Panc1 (cell line): ENCODE data around the gene IRS4. TPM values are rescaled to one million over a fixed set of nuclear protein-coding genes. Genes with fewer than 3 reads are reported as not detected.

Source experiments
- ATAC-seq: fragments of 200-7000 bp; cut with Tn5 transposase; 2 replicates; pipeline ENCODE4 v1.9.1; 2020; ENCODE audit warnings: mild to moderate bottlenecking, moderate library complexity
- BruUV-seq: library from RNA; stranded (reverse); fragments of 400-500 nt; replicated peaks from 2 replicates; lab custom pipeline; 2021; lab: Mats Ljungman, UMichigan
- CTCF ChIA-PET: fragments of 300-600 bp; sonication (Branson Sonifier 250); formaldehyde crosslinking; loops from one replicate; lab custom pipeline; 2022; ENCODE audit warnings: antibody characterized with exemption; lab: Charles Lee
- POLR2A ChIA-PET: fragments of 300-600 bp; sonication (Branson Sonifier 250); formaldehyde crosslinking; loops from one replicate; lab custom pipeline; 2022; ENCODE audit warnings: antibody characterized with exemption; lab: Charles Lee
- DNase-seq: peaks from one replicate; pipeline ENCODE4 v3.0.0-alpha.2; 2010; ENCODE audit warnings: low read depth, low spot score
- H3K27ac ChIP-seq: 2 replicates; pipeline ENCODE4 v1.5.1; 2011; ENCODE audit warnings: mild to moderate bottlenecking, low read length, inconsistent platforms
- H3K27me3 ChIP-seq: fragments of 200-500 bp; sonication (Bioruptor generic); 2 replicates; pipeline ENCODE4 v1.6.0; 2014; ENCODE audit warnings: low read length, inconsistent platforms; ENCODE audit not compliant: control insufficient read depth, insufficient read depth
- H3K36me3 ChIP-seq: fragments of 200-500 bp; sonication (Bioruptor generic); 2 replicates; pipeline ENCODE4 v1.5.1; 2014; ENCODE audit warnings: inconsistent platforms, mild to moderate bottlenecking, low read length, moderate library complexity; ENCODE audit not compliant: control insufficient read depth, insufficient read depth
- H3K4me1 ChIP-seq: 2 replicates; pipeline ENCODE4 v1.5.1; 2011; ENCODE audit warnings: inconsistent platforms, mild to moderate bottlenecking, low read length, moderate library complexity; ENCODE audit not compliant: control insufficient read depth, insufficient read depth
- H3K4me3 ChIP-seq, 2 experiments: 2 replicates each; pipeline ENCODE4 v1.5.1; 2011 to 2012; ENCODE audit warnings: low read depth in 2 of 2, low read length in 2 of 2, mild to moderate bottlenecking in 2 of 2, inconsistent platforms in 1 of 2, moderate library complexity in 1 of 2
- H3K9me3 ChIP-seq: fragments of 200-500 bp; sonication (Bioruptor generic); 2 replicates; pipeline ENCODE4 v1.5.1; 2014; ENCODE audit warnings: low read depth, mild to moderate bottlenecking, inconsistent platforms, low read length, moderate library complexity; ENCODE audit not compliant: control insufficient read depth, insufficient read depth
- CTCF ChIP-seq: fragments of 450-650 bp; IDR thresholded peaks from 2 replicates; pipeline ENCODE4 v1.5.1; 2017; ENCODE audit warnings: mild to moderate bottlenecking
- POLR2AphosphoS5 ChIP-seq: IDR thresholded peaks from 2 replicates; pipeline ENCODE4 v1.6.1; 2012; ENCODE audit warnings: mild to moderate bottlenecking, low read depth, low read length, moderate library complexity
- SIN3A ChIP-seq: IDR thresholded peaks from 2 replicates; pipeline ENCODE4 v1.6.1; 2012; ENCODE audit warnings: low read depth, mild to moderate bottlenecking, low read length, moderate library complexity, borderline replicate concordance; ENCODE audit not compliant: insufficient read depth
- TCF7L2 ChIP-seq: IDR thresholded peaks from 2 replicates; pipeline ENCODE4 v1.6.1; 2011; ENCODE audit warnings: mild to moderate bottlenecking, low read depth, low read length, inconsistent platforms
- in situ Hi-C: cut with HindIII; loops from 2 replicates; pipeline ENCODE4 v1.10.0; 2016; ENCODE audit warnings: low sequenced_read_pairs, low pct_unique_long_range_greater_than_20kb
- intact Hi-C: fragments of 100-400 bp; cut with micrococcal nuclease; formaldehyde crosslinking; loops from one replicate; pipeline ENCODE4 v1.10.0; 2022; ENCODE audit not compliant: unreplicated experiment
- total RNA-seq: library from RNA; stranded (reverse); gene quantifications from one replicate; pipeline ENCODE4 v1.2.1, GENCODE V29; 2021; ENCODE audit not compliant: unreplicated experiment
- TF ChIP-seq, protein P1 (sequence below), 2 experiments: IDR thresholded peaks; 2 replicates each; pipeline ENCODE4 v1.6.1; 2011 to 2012; ENCODE audit warnings: low read depth in 2 of 2, control low read depth in 1 of 2, low read length in 1 of 2, mild to moderate bottlenecking in 1 of 2, moderate library complexity in 1 of 2; ENCODE audit not compliant: insufficient read depth in 1 of 2

The IRS4 gene
- total RNA-seq, 1 experiment from 2014 or later = not detected

- ATAC-seq = no peak
- no peak for DNase-seq
- H3K9me3 ChIP-seq = no peaks in the 10 kb centered on the region
- ChIA-PET CTCF (interaction anchor here (0.7 to 0.8 kb wide), 2 partner anchors 35 to 529 kb away, joined by 3 to 4 read pairs; no protein-coding TSS in a partner anchor), POLR2A (no interaction called here)
- peaks cover 40% of the 10 kb centered on the region for H3K27me3 ChIP-seq
- H3K27ac ChIP-seq = no peak overlapping the region
- no peaks in the 10 kb centered on the region for H3K36me3 ChIP-seq
- TF ChIP-seq CTCF = no peak
- in situ Hi-C loops = no loop called here
- intact Hi-C loops = loop anchor here (10.0 kb wide), 1 partner anchor 150 kb away; no protein-coding TSS in a partner anchor
- peaks cover 3% of the 10 kb centered on the region; the same call in 1 of the 2 replicates for H3K4me1 ChIP-seq
- H3K4me3 ChIP-seq = no peak overlapping the region
- no TSS peak for BruUV-seq
Observed at GRCh38 chrX:108734426-108734825, 1.9 kb downstream of the IRS4 start.

DNA sequence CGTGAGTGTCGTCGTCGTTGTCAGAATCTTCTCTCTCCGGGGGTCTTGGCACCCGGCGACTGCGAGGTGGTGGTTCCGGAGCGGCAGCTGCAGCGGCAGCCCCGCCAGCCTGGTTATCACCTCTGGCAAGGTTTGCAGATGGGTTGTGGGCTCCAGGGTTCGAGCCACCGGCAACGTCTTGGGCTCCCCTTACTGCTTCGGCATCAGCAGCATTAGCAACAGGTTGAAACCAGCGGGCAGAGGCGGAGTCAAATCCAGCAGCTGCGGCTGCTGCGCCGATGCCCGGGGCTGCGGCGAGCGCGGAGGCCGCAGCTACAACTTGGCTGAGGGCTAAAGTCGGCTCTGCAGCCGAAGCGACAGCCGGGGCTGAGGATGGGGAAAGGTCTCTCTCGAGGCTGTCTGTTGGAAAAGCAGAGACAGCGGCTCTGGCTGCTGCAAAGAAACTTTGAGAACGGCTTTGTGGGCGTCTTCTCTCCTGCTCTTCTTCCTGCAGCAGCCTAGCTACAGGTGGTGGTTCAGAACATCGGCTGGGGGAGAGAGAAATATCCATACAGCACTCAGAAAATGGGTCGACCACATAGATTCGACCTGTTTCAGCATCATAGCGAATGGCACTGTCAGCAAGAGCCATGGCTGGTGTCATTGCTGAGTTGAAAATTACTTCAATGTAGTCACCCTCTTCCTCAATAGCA, 3.6 kb downstream of the IRS4 start:
- Histone ChIP-seq H3K27ac (no peak overlapping the region), H3K4me3 (peak overlapping the region in 1 of 2 experiments; percentile 10; a peak in 1 of 4 replicates), H3K27me3 (peaks cover 36% of the 10 kb centered on the region), H3K9me3 (no peaks in the 10 kb centered on the region), H3K36me3 (no peaks in the 10 kb centered on the region), H3K4me1 (peaks cover 3% of the 10 kb centered on the region; the same call in 1 of the 2 replicates)
- ATAC-seq (no peak), DNase-seq (no peak)
- BruUV-seq = no TSS peak
- ChIA-PET POLR2A (no interaction called here), CTCF (no interaction called here)
- intact Hi-C loops (loop anchor here (10.0 kb wide), 1 partner anchor 148 kb away; no protein-coding TSS in a partner anchor), in situ Hi-C loops (no loop called here)
- no peak for TF ChIP-seq SIN3A
- no peak for TF ChIP-seq POLR2AphosphoS5
- no peak for TF ChIP-seq TCF7L2
- TF ChIP-seq, protein P1, sequence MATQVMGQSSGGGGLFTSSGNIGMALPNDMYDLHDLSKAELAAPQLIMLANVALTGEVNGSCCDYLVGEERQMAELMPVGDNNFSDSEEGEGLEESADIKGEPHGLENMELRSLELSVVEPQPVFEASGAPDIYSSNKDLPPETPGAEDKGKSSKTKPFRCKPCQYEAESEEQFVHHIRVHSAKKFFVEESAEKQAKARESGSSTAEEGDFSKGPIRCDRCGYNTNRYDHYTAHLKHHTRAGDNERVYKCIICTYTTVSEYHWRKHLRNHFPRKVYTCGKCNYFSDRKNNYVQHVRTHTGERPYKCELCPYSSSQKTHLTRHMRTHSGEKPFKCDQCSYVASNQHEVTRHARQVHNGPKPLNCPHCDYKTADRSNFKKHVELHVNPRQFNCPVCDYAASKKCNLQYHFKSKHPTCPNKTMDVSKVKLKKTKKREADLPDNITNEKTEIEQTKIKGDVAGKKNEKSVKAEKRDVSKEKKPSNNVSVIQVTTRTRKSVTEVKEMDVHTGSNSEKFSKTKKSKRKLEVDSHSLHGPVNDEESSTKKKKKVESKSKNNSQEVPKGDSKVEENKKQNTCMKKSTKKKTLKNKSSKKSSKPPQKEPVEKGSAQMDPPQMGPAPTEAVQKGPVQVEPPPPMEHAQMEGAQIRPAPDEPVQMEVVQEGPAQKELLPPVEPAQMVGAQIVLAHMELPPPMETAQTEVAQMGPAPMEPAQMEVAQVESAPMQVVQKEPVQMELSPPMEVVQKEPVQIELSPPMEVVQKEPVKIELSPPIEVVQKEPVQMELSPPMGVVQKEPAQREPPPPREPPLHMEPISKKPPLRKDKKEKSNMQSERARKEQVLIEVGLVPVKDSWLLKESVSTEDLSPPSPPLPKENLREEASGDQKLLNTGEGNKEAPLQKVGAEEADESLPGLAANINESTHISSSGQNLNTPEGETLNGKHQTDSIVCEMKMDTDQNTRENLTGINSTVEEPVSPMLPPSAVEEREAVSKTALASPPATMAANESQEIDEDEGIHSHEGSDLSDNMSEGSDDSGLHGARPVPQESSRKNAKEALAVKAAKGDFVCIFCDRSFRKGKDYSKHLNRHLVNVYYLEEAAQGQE (IDR thresholded peaks at IDR 0.05; ENCODE audit: insufficient read depth in 1 of 2, low read depth in 2 of 2, low read length in 1 of 2) = no peak
- no peak for TF ChIP-seq CTCF
